ENCODE results near the gene EEF1AKMT2.
"Not testable (repeated sequence)": the region's sequence is repeated elsewhere in the genome, so short reads cannot be mapped to it uniquely, and the experiment has no call there.

DNA sequence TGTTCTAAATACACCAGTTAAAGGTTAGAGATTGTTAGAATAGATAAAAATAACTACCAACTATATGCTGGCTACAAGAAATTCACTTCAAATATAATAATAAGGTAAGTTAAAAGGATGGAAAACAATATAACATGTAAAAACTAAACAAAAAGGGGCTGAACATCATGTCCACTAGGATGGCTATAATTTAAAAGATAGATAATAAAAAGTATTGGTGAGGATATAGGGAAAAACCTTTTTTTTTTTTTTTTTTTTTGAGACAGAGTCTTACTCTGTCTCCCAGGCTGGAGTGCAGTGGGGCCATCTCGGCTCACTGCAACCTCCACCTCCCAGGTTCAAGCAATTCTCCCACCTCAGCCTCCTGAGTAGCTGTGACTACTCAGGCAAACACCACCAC, 8.8 kb downstream of the EEF1AKMT2 start:
- TF ChIP-seq POLR2A (IDR thresholded peaks at IDR 0.05), result not testable (repeated sequence)
- TF ChIP-seq, protein P1, sequence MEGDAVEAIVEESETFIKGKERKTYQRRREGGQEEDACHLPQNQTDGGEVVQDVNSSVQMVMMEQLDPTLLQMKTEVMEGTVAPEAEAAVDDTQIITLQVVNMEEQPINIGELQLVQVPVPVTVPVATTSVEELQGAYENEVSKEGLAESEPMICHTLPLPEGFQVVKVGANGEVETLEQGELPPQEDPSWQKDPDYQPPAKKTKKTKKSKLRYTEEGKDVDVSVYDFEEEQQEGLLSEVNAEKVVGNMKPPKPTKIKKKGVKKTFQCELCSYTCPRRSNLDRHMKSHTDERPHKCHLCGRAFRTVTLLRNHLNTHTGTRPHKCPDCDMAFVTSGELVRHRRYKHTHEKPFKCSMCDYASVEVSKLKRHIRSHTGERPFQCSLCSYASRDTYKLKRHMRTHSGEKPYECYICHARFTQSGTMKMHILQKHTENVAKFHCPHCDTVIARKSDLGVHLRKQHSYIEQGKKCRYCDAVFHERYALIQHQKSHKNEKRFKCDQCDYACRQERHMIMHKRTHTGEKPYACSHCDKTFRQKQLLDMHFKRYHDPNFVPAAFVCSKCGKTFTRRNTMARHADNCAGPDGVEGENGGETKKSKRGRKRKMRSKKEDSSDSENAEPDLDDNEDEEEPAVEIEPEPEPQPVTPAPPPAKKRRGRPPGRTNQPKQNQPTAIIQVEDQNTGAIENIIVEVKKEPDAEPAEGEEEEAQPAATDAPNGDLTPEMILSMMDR (IDR thresholded peaks at IDR 0.05), result not testable (repeated sequence)
